ENCODE measurements around the gene AVP. TPM values are rescaled to one million over a fixed set of nuclear protein-coding genes. Genes with fewer than 3 reads are reported as not detected.
"Not testable (repeated sequence)": the region's sequence is repeated elsewhere in the genome, so short reads cannot be mapped to it uniquely, and the experiment has no call there.

Gene AVP
- total RNA-seq, 1 experiment from 2014 or later, result not detected

GRCh38 chr20:3067139-3068014 is 17.1 kb downstream of the AVP start:
- Histone ChIP-seq H2AFZ (no peak overlapping the region), H3F3A (ENCODE audit: insufficient read depth, low read depth) (peaks cover 44% of the 10 kb centered on the region), H3K9me2 (ENCODE audit: insufficient read depth) (no peaks in the 10 kb centered on the region), H4K20me1 (ENCODE audit: insufficient read depth) (no peaks in the 10 kb centered on the region), H3K4me3 (no peak overlapping the region), H3K79me2 (ENCODE audit: low read depth) (no peaks in the 10 kb centered on the region), H3K27me3 (ENCODE audit: insufficient read depth, low read depth) (no peaks in the 10 kb centered on the region), H3K36me3 (ENCODE audit: low read depth) (no peaks in the 10 kb centered on the region), H3K4me1 (replicated peaks; ENCODE audit: insufficient read depth) (peaks cover 40% of the 10 kb centered on the region), H3K9me3 (ENCODE audit: insufficient read depth, low read depth) (no peaks in the 10 kb centered on the region), H3K4me2 (peak overlapping the region; percentile 64), H3K27ac (peak overlapping the region; percentile 68)
- no TSS peak for BruUV-seq (replicated peaks)
- intact Hi-C loops (cut with micrococcal nuclease; ENCODE audit: unreplicated experiment), result no loop called here
- CTCF ChIA-PET, result interaction anchor here (0.6 kb wide), 1 partner anchor 168 kb away, joined by 6 read pairs; no protein-coding TSS in a partner anchor
- POLR2A ChIA-PET (ENCODE audit: unreplicated experiment), result no interaction called here
- peak; percentile 40 to 66 for DNase-seq
- TF ChIP-seq EZH2 (IDR thresholded peaks at IDR 0.05; ENCODE audit: low read depth) (no peak), CTCF (conservative IDR thresholded peaks at IDR 0.05) (no peak)

GRCh38 chr20:3064119-3064518 is 20.4 kb downstream of the AVP start:
- H3K4me3 ChIP-seq; POLR2A ChIA-PET (ENCODE audit: unreplicated experiment); H3K79me2 ChIP-seq (ENCODE audit: low read depth); intact Hi-C loops (cut with micrococcal nuclease; ENCODE audit: unreplicated experiment); H3K9me2 ChIP-seq (ENCODE audit: insufficient read depth); DNase-seq; H4K20me1 ChIP-seq (ENCODE audit: insufficient read depth); H3K27ac ChIP-seq; CTCF ChIA-PET; BruUV-seq (replicated peaks); H3K27me3 ChIP-seq (ENCODE audit: insufficient read depth, low read depth); H3K36me3 ChIP-seq (ENCODE audit: low read depth); H3K9me3 ChIP-seq (ENCODE audit: insufficient read depth, low read depth); H3K4me2 ChIP-seq; H2AFZ ChIP-seq: not testable (repeated sequence)
- H3F3A ChIP-seq (ENCODE audit: insufficient read depth, low read depth), result peaks cover 31% of the 10 kb centered on the region; the same call in 1 of the 2 replicates
- H3K4me1 ChIP-seq (replicated peaks; ENCODE audit: insufficient read depth), result peaks cover 35% of the 10 kb centered on the region

- H3K4me1 ChIP-seq (replicated peaks; ENCODE audit: insufficient read depth), result no peaks in the 10 kb centered on the region
- H4K20me1 ChIP-seq (ENCODE audit: insufficient read depth), result no peaks in the 10 kb centered on the region
- no peak overlapping the region for H3K4me2 ChIP-seq
- H3K9me3 ChIP-seq (ENCODE audit: insufficient read depth, low read depth), result no peaks in the 10 kb centered on the region
- H3F3A ChIP-seq (ENCODE audit: insufficient read depth, low read depth), result no peaks in the 10 kb centered on the region
- H3K27ac ChIP-seq, result no peak overlapping the region
- no peak overlapping the region for H3K4me3 ChIP-seq
- H3K27me3 ChIP-seq (ENCODE audit: insufficient read depth, low read depth), result no peaks in the 10 kb centered on the region
- H3K36me3 ChIP-seq (ENCODE audit: low read depth), result no peaks in the 10 kb centered on the region
- TF ChIP-seq CTCF (conservative IDR thresholded peaks at IDR 0.05), result no peak
- no peak for TF ChIP-seq EZH2 (IDR thresholded peaks at IDR 0.05; ENCODE audit: low read depth)
- no peaks in the 10 kb centered on the region for H3K79me2 ChIP-seq (ENCODE audit: low read depth)
- no TSS peak for BruUV-seq (replicated peaks)
- CTCF ChIA-PET, result no interaction called here
- intact Hi-C loops (cut with micrococcal nuclease; ENCODE audit: unreplicated experiment), result loop anchor here (10.0 kb wide), 1 partner anchor 145 kb away; the partner anchor contains the start of genes DDRGK1 and ITPA
- no peak overlapping the region for H2AFZ ChIP-seq
- no peak for DNase-seq
- POLR2A ChIA-PET (ENCODE audit: unreplicated experiment), result no interaction called here
- no peaks in the 10 kb centered on the region for H3K9me2 ChIP-seq (ENCODE audit: insufficient read depth)
Measured at GRCh38 chr20:3059489-3059888, 25.0 kb downstream of the AVP start.

Measured in PC-9 (cell line).